GM23338 (cell line): ENCODE data around the gene IGF2. TPM values are rescaled to one million over a fixed set of nuclear protein-coding genes. Genes with fewer than 3 reads are reported as not detected.

Experiments
- ATAC-seq: fragments of 200-7000 bp; cut with Tn5 transposase; 3 replicates; pipeline ENCODE4 v1.9.1; 2020
- DNase-seq: peaks from one replicate; pipeline ENCODE4 v3.0.0-alpha.2; 2015; ENCODE audit warnings: low spot score
- H2AFZ ChIP-seq: fragments of 200-600 bp; sonication (generic); 2 replicates; pipeline ENCODE4 v1.8.0; 2016; ENCODE audit warnings: antibody characterized with exemption, mild to moderate bottlenecking, moderate library complexity
- H3F3A ChIP-seq: fragments of 200-600 bp; sonication (generic); replicated peaks from 2 replicates; pipeline ENCODE4 v1.8.0; 2017; ENCODE audit warnings: antibody characterized with exemption, mixed run types, low read depth
- H3K27ac ChIP-seq: fragments of 200-600 bp; sonication (generic); 2 replicates; pipeline ENCODE4 v1.6.1; 2016; ENCODE audit warnings: low read depth
- H3K27me3 ChIP-seq: fragments of 200-600 bp; sonication (generic); 2 replicates; pipeline ENCODE4 v1.8.0; 2016; ENCODE audit warnings: mild to moderate bottlenecking, mixed run types, moderate library complexity; ENCODE audit not compliant: insufficient read depth
- H3K36me3 ChIP-seq: fragments of 200-600 bp; sonication (generic); 2 replicates; pipeline ENCODE4 v1.8.0; 2016; ENCODE audit warnings: mild to moderate bottlenecking; ENCODE audit not compliant: insufficient read depth
- H3K4me1 ChIP-seq: fragments of 200-600 bp; sonication (generic); 2 replicates; pipeline ENCODE4 v1.8.0; 2016; ENCODE audit warnings: mild to moderate bottlenecking, moderate library complexity; ENCODE audit not compliant: insufficient read depth
- H3K4me2 ChIP-seq: fragments of 200-600 bp; sonication (generic); 2 replicates; pipeline ENCODE4 v1.7.1; 2017; ENCODE audit warnings: mixed run types
- H3K4me3 ChIP-seq: fragments of 200-600 bp; sonication (generic); 2 replicates; pipeline ENCODE4 v1.6.1; 2016; ENCODE audit warnings: mixed run types
- H3K79me2 ChIP-seq: fragments of 200-600 bp; sonication (generic); replicated peaks from 2 replicates; pipeline ENCODE4 v1.8.0; 2017; ENCODE audit warnings: mild to moderate bottlenecking; ENCODE audit not compliant: insufficient read depth
- H3K9me2 ChIP-seq: fragments of 200-600 bp; sonication (generic); 2 replicates; pipeline ENCODE4 v1.8.0; 2017; ENCODE audit not compliant: insufficient read depth
- H4K20me1 ChIP-seq: fragments of 200-600 bp; sonication (generic); replicated peaks from 2 replicates; pipeline ENCODE4 v1.8.0; 2017; ENCODE audit warnings: mild to moderate bottlenecking; ENCODE audit not compliant: insufficient read depth
- H3K27ac Mint-ChIP-seq: 2 replicates; pipeline ENCODE4 v1.8.0; 2020; ENCODE audit warnings: inconsistent platforms, mild to moderate bottlenecking, moderate library complexity, mixed read lengths
- H3K27me3 Mint-ChIP-seq: 3 replicates; pipeline ENCODE4 v1.8.0; 2022; ENCODE audit warnings: low read depth, mild to moderate bottlenecking, moderate library complexity, mixed read lengths, inconsistent platforms; ENCODE audit not compliant: insufficient read depth, poor library complexity
- H3K36me3 Mint-ChIP-seq: 3 replicates; pipeline ENCODE4 v1.8.0; 2021; ENCODE audit warnings: low read depth, mild to moderate bottlenecking, inconsistent platforms, moderate library complexity, mixed read lengths
- H3K4me1 Mint-ChIP-seq: 3 replicates; pipeline ENCODE4 v1.8.0; 2020; ENCODE audit warnings: mild to moderate bottlenecking, inconsistent platforms, mixed read lengths
- H3K4me3 Mint-ChIP-seq: 3 replicates; pipeline ENCODE4 v1.8.0; 2021; ENCODE audit warnings: moderate library complexity, mild to moderate bottlenecking, inconsistent platforms, mixed read lengths
- H3K9me3 Mint-ChIP-seq: 3 replicates; pipeline ENCODE4 v1.8.0; 2020; ENCODE audit warnings: moderate library complexity, mild to moderate bottlenecking, inconsistent platforms, mixed read lengths
- CREB1 ChIP-seq: fragments of 250-450 bp; sonication (Bioruptor Pico); IDR thresholded peaks from 2 replicates; pipeline ENCODE4 v1.5.0; 2020; ENCODE audit warnings: low read depth, mild to moderate bottlenecking, moderate library complexity
- EZH2 ChIP-seq: fragments of 200-600 bp; sonication (generic); IDR thresholded peaks from one replicate; pipeline ENCODE4 v1.8.0; 2017; ENCODE audit warnings: antibody characterized with exemption, mild to moderate bottlenecking, low read depth; ENCODE audit not compliant: unreplicated experiment
- NANOG ChIP-seq: IDR thresholded peaks from 2 replicates; pipeline ENCODE4 v1.6.1; 2016; ENCODE audit warnings: antibody characterized with exemption, borderline replicate concordance
- POLR2AphosphoS5 ChIP-seq: IDR thresholded peaks from 2 replicates; pipeline ENCODE4 v1.6.1; 2016; ENCODE audit warnings: antibody characterized with exemption, low read depth
- ZNF114 ChIP-seq: fragments of 250-450 bp; sonication (Bioruptor Pico); IDR thresholded peaks from 2 replicates; pipeline ENCODE4 v1.5.0; 2020; ENCODE audit warnings: mild to moderate bottlenecking, moderate library complexity
- ZNF331 ChIP-seq: fragments of 250-450 bp; sonication (Bioruptor Pico); IDR thresholded peaks from 2 replicates; pipeline ENCODE4 v1.5.0; 2020; ENCODE audit warnings: low read depth, mild to moderate bottlenecking, moderate library complexity
- polyA plus RNA-seq: library from polyadenylated mRNA; unstranded; fragments of >200 nt; fragmentation: Nextera tagmentation; extraction: Ambion mirVana; gene quantifications from 2 replicates; pipeline ENCODE4 v1.2.1, GENCODE V29; 2016
- total RNA-seq: library from RNA; depleted of rRNA; stranded (reverse); fragments of >200 nt; shearing (Covaris generic); gene quantifications from 2 replicates; pipeline ENCODE4 v1.2.3, GENCODE V29; 2014
- TF ChIP-seq, protein P1 (sequence below): IDR thresholded peaks from 2 replicates; pipeline ENCODE4 v1.6.1; 2016; ENCODE audit warnings: antibody characterized with exemption
- TF ChIP-seq, protein P2 (sequence below): IDR thresholded peaks from one replicate; pipeline ENCODE4 v1.6.1; 2018; ENCODE audit warnings: antibody characterized with exemption; ENCODE audit not compliant: unreplicated experiment
- TF ChIP-seq, protein P3 (sequence below): fragments of 250-450 bp; sonication (Bioruptor Pico); IDR thresholded peaks from 2 replicates; pipeline ENCODE4 v1.5.0; 2020; ENCODE audit warnings: mild to moderate bottlenecking, moderate library complexity

The IGF2 gene
- total and polyA plus RNA-seq, 2 experiments from 2014 or later, result 1.4 to 4.0 TPM

DNA sequence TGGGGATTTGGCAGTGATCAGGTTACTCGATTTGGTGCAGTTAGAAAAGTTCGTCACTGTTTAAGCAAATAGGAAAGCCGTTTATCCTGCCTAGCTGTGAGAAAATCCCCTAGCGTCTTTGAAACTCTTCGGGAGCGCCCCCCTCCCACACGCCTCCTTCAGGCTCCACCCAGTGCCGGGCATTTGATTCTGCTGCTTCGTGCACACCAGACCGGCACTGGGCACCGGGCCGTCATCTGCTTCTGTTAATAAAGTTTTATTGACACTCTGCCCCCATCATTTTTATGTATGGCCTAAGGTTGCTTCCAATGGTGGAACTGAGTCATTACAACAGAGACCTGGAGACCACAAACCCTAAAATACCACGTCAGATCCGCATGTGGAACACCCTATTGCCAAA is 50.9 kb downstream of the IGF2 start:
- H3K36me3 ChIP-seq, result no peaks in the 10 kb centered on the region
- Mint-ChIP-seq H3K27ac (no peak overlapping the region), H3K27me3 (peaks cover 10% of the 10 kb centered on the region), H3K36me3 (peaks cover 16% of the 10 kb centered on the region), H3K9me3 (peaks cover 18% of the 10 kb centered on the region), H3K4me3 (no peak overlapping the region), H3K4me1 (peaks cover under 1% of the 10 kb centered on the region; the same call in 2 of the 3 replicates)
- H3K27ac ChIP-seq, result no peak overlapping the region
- no peak for DNase-seq
- no peak for ATAC-seq
- TF ChIP-seq ZNF331 (CRISPR knock-in tag), result no peak
- TF ChIP-seq, protein P1, sequence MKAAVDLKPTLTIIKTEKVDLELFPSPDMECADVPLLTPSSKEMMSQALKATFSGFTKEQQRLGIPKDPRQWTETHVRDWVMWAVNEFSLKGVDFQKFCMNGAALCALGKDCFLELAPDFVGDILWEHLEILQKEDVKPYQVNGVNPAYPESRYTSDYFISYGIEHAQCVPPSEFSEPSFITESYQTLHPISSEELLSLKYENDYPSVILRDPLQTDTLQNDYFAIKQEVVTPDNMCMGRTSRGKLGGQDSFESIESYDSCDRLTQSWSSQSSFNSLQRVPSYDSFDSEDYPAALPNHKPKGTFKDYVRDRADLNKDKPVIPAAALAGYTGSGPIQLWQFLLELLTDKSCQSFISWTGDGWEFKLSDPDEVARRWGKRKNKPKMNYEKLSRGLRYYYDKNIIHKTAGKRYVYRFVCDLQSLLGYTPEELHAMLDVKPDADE, result no peak
- H3K4me1 ChIP-seq, result no peaks in the 10 kb centered on the region
- no peaks in the 10 kb centered on the region for H3K27me3 ChIP-seq
- H3F3A ChIP-seq, result no peaks in the 10 kb centered on the region
- no peaks in the 10 kb centered on the region for H3K9me2 ChIP-seq
- no peaks in the 10 kb centered on the region for H3K79me2 ChIP-seq
- no peaks in the 10 kb centered on the region for H4K20me1 ChIP-seq
- no peak overlapping the region for H2AFZ ChIP-seq
- no peak overlapping the region for H3K4me3 ChIP-seq
- no peak overlapping the region for H3K4me2 ChIP-seq

DNA sequence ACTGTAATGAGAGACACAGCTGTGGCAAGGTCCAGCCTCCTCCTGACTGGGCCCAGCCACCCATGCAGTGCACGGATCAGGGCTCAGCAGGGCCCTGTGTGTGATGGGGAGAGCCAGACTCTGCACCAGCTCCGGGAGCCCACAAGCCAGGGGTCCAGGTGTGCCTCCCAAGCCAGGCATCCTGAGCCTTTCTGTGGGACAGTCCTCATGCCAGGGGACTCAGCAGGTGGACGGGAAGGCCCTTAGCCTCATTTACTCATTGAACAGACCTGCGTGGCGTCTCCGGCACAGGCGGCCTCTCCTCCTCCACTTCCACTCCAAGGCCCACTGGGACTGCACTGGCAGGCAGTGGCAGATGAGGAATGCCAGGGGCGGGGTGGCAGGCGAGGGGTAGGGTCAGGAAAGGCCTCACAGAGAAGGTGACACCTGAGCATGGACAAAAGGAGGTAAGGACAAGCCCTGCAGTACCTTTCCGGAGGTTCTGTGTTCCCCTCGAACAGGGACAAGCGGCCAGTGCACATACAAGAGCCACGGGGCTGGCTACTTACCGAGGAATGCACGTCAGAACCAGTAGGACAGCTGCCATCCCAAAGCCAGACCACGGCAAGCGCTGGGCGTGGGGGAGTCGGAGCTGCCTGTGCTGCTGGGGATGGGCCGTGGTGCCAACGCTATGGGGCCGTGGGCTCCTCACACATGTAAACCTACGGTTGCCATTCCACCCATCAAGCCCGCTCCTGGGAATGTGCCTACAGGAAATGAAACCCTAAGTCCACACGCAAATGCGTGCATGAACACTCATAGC is 52.7 kb downstream of the IGF2 start:
- H3K4me3 ChIP-seq, result no peak overlapping the region
- H3K27me3 ChIP-seq, result no peaks in the 10 kb centered on the region
- no peak overlapping the region for H3K4me2 ChIP-seq
- H3K9me3 Mint-ChIP-seq, result peaks cover 26% of the 10 kb centered on the region
- no peaks in the 10 kb centered on the region for H3F3A ChIP-seq
- H3K36me3 Mint-ChIP-seq, result peaks cover 18% of the 10 kb centered on the region
- H3K4me3 Mint-ChIP-seq, result no peak overlapping the region
- DNase-seq (no peak), ATAC-seq (no peak)
- H3K27ac ChIP-seq, result no peak overlapping the region
- H3K9me2 ChIP-seq, result no peaks in the 10 kb centered on the region
- no peaks in the 10 kb centered on the region for H3K79me2 ChIP-seq
- no peak overlapping the region for H2AFZ ChIP-seq
- peaks cover 11% of the 10 kb centered on the region for H3K27me3 Mint-ChIP-seq
- H3K4me1 ChIP-seq, result peaks cover 5% of the 10 kb centered on the region; the same call in 1 of the 2 replicates
- no peaks in the 10 kb centered on the region for H4K20me1 ChIP-seq
- no peaks in the 10 kb centered on the region for H3K36me3 ChIP-seq
- H3K27ac Mint-ChIP-seq, result no peak overlapping the region
- no peaks in the 10 kb centered on the region; the same call in 2 of the 3 replicates for H3K4me1 Mint-ChIP-seq
- TF ChIP-seq EZH2 (no peak), NANOG (no peak), ZNF114 (CRISPR knock-in tag) (no peak), POLR2AphosphoS5 (no peak), ZNF331 (CRISPR knock-in tag) (no peak), CREB1 (CRISPR knock-in tag) (no peak)
- TF ChIP-seq, protein P2, sequence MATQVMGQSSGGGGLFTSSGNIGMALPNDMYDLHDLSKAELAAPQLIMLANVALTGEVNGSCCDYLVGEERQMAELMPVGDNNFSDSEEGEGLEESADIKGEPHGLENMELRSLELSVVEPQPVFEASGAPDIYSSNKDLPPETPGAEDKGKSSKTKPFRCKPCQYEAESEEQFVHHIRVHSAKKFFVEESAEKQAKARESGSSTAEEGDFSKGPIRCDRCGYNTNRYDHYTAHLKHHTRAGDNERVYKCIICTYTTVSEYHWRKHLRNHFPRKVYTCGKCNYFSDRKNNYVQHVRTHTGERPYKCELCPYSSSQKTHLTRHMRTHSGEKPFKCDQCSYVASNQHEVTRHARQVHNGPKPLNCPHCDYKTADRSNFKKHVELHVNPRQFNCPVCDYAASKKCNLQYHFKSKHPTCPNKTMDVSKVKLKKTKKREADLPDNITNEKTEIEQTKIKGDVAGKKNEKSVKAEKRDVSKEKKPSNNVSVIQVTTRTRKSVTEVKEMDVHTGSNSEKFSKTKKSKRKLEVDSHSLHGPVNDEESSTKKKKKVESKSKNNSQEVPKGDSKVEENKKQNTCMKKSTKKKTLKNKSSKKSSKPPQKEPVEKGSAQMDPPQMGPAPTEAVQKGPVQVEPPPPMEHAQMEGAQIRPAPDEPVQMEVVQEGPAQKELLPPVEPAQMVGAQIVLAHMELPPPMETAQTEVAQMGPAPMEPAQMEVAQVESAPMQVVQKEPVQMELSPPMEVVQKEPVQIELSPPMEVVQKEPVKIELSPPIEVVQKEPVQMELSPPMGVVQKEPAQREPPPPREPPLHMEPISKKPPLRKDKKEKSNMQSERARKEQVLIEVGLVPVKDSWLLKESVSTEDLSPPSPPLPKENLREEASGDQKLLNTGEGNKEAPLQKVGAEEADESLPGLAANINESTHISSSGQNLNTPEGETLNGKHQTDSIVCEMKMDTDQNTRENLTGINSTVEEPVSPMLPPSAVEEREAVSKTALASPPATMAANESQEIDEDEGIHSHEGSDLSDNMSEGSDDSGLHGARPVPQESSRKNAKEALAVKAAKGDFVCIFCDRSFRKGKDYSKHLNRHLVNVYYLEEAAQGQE, result no peak
- TF ChIP-seq, protein P3, sequence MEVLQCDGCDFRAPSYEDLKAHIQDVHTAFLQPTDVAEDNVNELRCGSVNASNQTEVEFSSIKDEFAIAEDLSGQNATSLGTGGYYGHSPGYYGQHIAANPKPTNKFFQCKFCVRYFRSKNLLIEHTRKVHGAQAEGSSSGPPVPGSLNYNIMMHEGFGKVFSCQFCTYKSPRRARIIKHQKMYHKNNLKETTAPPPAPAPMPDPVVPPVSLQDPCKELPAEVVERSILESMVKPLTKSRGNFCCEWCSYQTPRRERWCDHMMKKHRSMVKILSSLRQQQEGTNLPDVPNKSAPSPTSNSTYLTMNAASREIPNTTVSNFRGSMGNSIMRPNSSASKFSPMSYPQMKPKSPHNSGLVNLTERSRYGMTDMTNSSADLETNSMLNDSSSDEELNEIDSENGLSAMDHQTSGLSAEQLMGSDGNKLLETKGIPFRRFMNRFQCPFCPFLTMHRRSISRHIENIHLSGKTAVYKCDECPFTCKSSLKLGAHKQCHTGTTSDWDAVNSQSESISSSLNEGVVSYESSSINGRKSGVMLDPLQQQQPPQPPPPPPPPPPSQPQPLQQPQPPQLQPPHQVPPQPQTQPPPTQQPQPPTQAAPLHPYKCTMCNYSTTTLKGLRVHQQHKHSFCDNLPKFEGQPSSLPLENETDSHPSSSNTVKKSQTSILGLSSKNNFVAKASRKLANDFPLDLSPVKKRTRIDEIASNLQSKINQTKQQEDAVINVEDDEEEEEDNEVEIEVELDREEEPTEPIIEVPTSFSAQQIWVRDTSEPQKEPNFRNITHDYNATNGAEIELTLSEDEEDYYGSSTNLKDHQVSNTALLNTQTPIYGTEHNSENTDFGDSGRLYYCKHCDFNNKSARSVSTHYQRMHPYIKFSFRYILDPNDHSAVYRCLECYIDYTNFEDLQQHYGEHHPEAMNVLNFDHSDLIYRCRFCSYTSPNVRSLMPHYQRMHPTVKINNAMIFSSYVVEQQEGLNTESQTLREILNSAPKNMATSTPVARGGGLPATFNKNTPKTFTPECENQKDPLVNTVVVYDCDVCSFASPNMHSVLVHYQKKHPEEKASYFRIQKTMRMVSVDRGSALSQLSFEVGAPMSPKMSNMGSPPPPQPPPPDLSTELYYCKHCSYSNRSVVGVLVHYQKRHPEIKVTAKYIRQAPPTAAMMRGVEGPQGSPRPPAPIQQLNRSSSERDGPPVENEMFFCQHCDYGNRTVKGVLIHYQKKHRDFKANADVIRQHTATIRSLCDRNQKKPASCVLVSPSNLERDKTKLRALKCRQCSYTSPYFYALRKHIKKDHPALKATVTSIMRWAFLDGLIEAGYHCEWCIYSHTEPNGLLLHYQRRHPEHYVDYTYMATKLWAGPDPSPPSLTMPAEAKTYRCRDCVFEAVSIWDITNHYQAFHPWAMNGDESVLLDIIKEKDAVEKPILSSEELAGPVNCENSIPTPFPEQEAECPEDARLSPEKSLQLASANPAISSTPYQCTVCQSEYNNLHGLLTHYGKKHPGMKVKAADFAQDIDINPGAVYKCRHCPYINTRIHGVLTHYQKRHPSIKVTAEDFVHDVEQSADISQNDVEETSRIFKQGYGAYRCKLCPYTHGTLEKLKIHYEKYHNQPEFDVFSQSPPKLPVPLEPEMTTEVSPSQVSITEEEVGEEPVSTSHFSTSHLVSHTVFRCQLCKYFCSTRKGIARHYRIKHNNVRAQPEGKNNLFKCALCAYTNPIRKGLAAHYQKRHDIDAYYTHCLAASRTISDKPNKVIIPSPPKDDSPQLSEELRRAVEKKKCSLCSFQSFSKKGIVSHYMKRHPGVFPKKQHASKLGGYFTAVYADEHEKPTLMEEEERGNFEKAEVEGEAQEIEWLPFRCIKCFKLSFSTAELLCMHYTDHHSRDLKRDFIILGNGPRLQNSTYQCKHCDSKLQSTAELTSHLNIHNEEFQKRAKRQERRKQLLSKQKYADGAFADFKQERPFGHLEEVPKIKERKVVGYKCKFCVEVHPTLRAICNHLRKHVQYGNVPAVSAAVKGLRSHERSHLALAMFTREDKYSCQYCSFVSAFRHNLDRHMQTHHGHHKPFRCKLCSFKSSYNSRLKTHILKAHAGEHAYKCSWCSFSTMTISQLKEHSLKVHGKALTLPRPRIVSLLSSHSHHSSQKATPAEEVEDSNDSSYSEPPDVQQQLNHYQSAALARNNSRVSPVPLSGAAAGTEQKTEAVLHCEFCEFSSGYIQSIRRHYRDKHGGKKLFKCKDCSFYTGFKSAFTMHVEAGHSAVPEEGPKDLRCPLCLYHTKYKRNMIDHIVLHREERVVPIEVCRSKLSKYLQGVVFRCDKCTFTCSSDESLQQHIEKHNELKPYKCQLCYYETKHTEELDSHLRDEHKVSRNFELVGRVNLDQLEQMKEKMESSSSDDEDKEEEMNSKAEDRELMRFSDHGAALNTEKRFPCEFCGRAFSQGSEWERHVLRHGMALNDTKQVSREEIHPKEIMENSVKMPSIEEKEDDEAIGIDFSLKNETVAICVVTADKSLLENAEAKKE (CRISPR knock-in tag), result no peak
